CD4-positive, CD25-positive, alpha-beta regulatory T cell (primary cell): ENCODE data around the gene MTF1. TPM values are rescaled to one million over a fixed set of nuclear protein-coding genes. Genes with fewer than 3 reads are reported as not detected.
"Not testable (repeated sequence)": the region's sequence is repeated elsewhere in the genome, so short reads cannot be mapped to it uniquely, and the experiment has no call there.

Source experiments
- ATAC-seq, 2 donors: fragments of 150-1000 bp; cut with Tn5 transposase; one replicate each; pipeline ENCODE4 v1.10.0; 2021; ENCODE audit warnings: low read depth in 2 of 2, moderate number of reproducible peaks in 2 of 2, moderate library complexity in 1 of 2
- DNase-seq, 3 donors: peaks; one replicate each; pipeline versions ENCODE4 v3.0.0 to v3.0.0-alpha.2; 2012 to 2022; ENCODE audit warnings: mixed read lengths in 1 of 3
- H3K27ac ChIP-seq: one replicate; pipeline ENCODE4 v1.7.0; 2013; ENCODE audit warnings: mild to moderate bottlenecking, low read length; ENCODE audit not compliant: insufficient read depth, poor library complexity, severe bottlenecking
- H3K27me3 ChIP-seq: one replicate; pipeline ENCODE4 v1.7.0; 2013; ENCODE audit warnings: low read length; ENCODE audit not compliant: control insufficient read depth, insufficient read depth
- H3K36me3 ChIP-seq: one replicate; pipeline ENCODE4 v1.7.0; 2013; ENCODE audit warnings: mild to moderate bottlenecking, low read length, moderate library complexity; ENCODE audit not compliant: control insufficient read depth, insufficient read depth
- H3K4me1 ChIP-seq: 2 replicates; pipeline ENCODE4 v1.7.0; 2013; ENCODE audit warnings: mild to moderate bottlenecking, low read length; ENCODE audit not compliant: insufficient read depth, control insufficient read depth, poor library complexity, severe bottlenecking
- H3K4me3 ChIP-seq: one replicate; pipeline ENCODE4 v1.7.0; 2013; ENCODE audit warnings: low read depth, mild to moderate bottlenecking, low read length, moderate library complexity
- H3K9me3 ChIP-seq, 2 experiments: 1 replicate in 1 of 2; 2 replicates in 1 of 2; pipeline ENCODE4 v1.7.0; 2013; ENCODE audit warnings: low read length in 2 of 2, mild to moderate bottlenecking in 1 of 2, moderate library complexity in 1 of 2; ENCODE audit not compliant: control insufficient read depth in 2 of 2
- H3K27ac Mint-ChIP-seq, 3 donors: one replicate each; pipeline ENCODE4 v1.8.0; 2020 to 2022; ENCODE audit warnings: mild to moderate bottlenecking in 3 of 3, mixed read lengths in 3 of 3, moderate library complexity in 2 of 3
- H3K27me3 Mint-ChIP-seq: one replicate; pipeline ENCODE4 v1.8.0; 2022; ENCODE audit warnings: mild to moderate bottlenecking, mixed read lengths
- H3K36me3 Mint-ChIP-seq: one replicate; pipeline ENCODE4 v1.8.0; 2020; ENCODE audit warnings: mixed read lengths
- H3K4me1 Mint-ChIP-seq, 4 donors: one replicate each; pipeline ENCODE4 v1.8.0; 2020 to 2022; ENCODE audit warnings: mixed read lengths in 4 of 4, mild to moderate bottlenecking in 1 of 4
- H3K4me3 Mint-ChIP-seq, 4 donors: one replicate each; pipeline ENCODE4 v1.8.0; 2020 to 2022; ENCODE audit warnings: mild to moderate bottlenecking in 4 of 4, mixed read lengths in 4 of 4, moderate library complexity in 3 of 4
- H3K9me3 Mint-ChIP-seq, 7 donors: one replicate each; pipeline ENCODE4 v1.8.0; 2020 to 2022; ENCODE audit warnings: mixed read lengths in 7 of 7, mild to moderate bottlenecking in 3 of 7, moderate library complexity in 2 of 7
- polyA plus RNA-seq, 4 donors: library from polyadenylated mRNA; unstranded; fragments of 300-500 nt; fragmentation: Illumina TruSeq; gene quantifications; one replicate each; pipeline ENCODE4 v1.2.3, GENCODE V29; 2021
- total RNA-seq: library from RNA; stranded (reverse); gene quantifications from one replicate; pipeline ENCODE4 v1.2.3, GENCODE V29; 2022

Gene MTF1
- total and polyA plus RNA-seq, 5 donors from 2014 or later = 16.3 to 34.1 (median 18.8) TPM

DNA sequence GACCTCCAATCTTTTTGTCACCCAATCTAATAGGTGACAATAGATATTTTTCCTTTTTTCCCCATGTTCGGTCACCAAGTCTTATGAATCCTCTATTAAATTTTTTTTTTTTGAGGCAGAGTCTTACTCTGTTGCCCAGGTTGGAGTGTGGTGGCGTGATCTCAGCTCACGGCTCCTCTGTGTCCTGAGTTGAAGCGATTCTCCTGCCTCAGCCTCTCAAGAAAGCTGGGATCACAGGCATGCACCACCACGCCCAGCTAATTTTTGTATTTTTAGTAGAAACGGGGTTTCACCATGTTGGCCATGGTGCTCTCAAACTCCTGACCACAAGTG lies 42.5 kb upstream of the MTF1 start:
- no peak for ATAC-seq
- H3K4me1 Mint-ChIP-seq = peaks cover 6 to 15% (median 9%) of the 10 kb centered on the region in 4 donors
- H3K27me3 Mint-ChIP-seq = no peaks in the 10 kb centered on the region
- no peaks in the 10 kb centered on the region for H3K4me1 ChIP-seq
- peaks cover 7 to 16% of the 10 kb centered on the region in 2 experiments for H3K9me3 ChIP-seq
- peaks cover 8% of the 10 kb centered on the region for H3K36me3 Mint-ChIP-seq
- no peak overlapping the region for H3K27ac ChIP-seq
- H3K4me3 ChIP-seq = no peak overlapping the region
- peaks cover 6% of the 10 kb centered on the region for H3K36me3 ChIP-seq
- peak overlapping the region; percentile 71 to 92 (median 74) for H3K27ac Mint-ChIP-seq
- H3K4me3 Mint-ChIP-seq = peak overlapping the region in 1 of 4 donors; percentile 12
- DNase-seq = no peak
- H3K9me3 Mint-ChIP-seq = peaks cover 0 to 2% (median 0%) of the 10 kb centered on the region in 7 donors
- H3K27me3 ChIP-seq = no peaks in the 10 kb centered on the region

DNA sequence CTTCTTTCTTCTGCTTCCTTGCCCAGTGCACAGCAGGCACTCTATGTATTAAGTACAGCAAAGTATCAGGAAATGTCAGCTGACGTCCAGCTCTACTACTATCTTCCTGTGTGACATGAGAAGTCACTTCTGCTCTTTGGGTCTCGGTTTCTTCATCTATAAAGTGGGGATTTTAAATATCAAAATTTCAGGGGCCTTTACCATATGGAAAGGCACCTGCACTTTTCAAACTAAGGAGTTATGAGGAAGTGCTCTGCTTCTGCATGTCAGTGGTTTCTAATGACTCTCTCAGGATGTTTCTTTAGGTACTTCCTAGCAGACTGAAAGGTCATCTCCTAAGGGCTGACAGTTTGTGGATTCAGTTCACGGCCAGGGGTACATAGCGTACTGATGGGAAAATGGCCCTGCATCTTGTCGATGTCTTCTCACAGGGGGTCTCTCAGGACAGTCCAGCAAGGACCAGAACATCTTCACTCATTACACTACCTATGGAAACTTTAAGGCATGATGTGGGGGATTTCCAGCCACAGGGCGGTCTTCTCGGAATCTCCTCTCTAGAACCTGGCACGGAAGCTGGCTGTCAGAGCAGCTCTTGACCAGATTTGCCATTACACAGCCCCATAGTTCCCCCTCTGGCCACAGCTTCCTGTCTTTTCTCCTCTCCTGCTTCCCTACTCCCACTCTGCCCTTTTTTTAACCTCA lies 42.0 kb upstream of the MTF1 start:
- Histone ChIP-seq H3K27me3 (no peaks in the 10 kb centered on the region), H3K27ac (no peak overlapping the region), H3K4me3 (no peak overlapping the region), H3K9me3 (peaks cover 7 to 11% of the 10 kb centered on the region in 2 experiments), H3K36me3 (peaks cover 6% of the 10 kb centered on the region), H3K4me1 (no peaks in the 10 kb centered on the region)
- Mint-ChIP-seq H3K4me3 (peak overlapping the region in 1 of 4 donors; percentile 28), H3K27ac (peak overlapping the region; percentile 71 to 85 (median 74)), H3K27me3 (no peaks in the 10 kb centered on the region), H3K4me1 (peaks cover 6 to 15% (median 9%) of the 10 kb centered on the region in 4 donors), H3K9me3 (peaks cover 0 to 2% (median 0%) of the 10 kb centered on the region in 7 donors), H3K36me3 (peaks cover 8% of the 10 kb centered on the region)
- DNase-seq (peak in 1 of 3 donors; percentile 6), ATAC-seq (no peak)

DNA sequence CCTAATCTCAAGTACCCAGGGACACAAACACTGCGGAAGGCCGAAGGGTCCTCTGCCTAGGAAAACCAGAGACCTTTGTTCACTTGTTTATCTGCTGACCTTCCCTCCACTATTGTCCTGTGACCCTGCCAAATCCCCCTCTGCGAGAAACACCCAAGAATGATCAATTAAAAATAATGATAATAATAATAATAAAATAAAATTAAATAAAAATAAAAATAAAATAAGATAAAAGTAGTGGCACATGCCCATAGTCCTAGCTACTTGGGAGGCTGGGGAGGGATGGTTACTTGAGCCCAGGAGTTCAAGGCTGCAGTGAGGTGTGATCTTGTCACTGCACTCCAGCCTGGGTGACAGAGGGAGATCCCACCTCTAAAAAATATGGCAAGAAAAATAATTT lies 38.2 kb upstream of the MTF1 start:
- not testable (repeated sequence) for ATAC-seq, H3K4me1 ChIP-seq, H3K9me3 Mint-ChIP-seq, H3K27ac ChIP-seq, H3K36me3 Mint-ChIP-seq, H3K4me3 ChIP-seq, DNase-seq, H3K27ac Mint-ChIP-seq, H3K27me3 Mint-ChIP-seq, H3K9me3 ChIP-seq, H3K4me3 Mint-ChIP-seq, H3K27me3 ChIP-seq, H3K36me3 ChIP-seq
- H3K4me1 Mint-ChIP-seq = peaks cover 7 to 22% (median 14%) of the 10 kb centered on the region in 4 donors

DNA sequence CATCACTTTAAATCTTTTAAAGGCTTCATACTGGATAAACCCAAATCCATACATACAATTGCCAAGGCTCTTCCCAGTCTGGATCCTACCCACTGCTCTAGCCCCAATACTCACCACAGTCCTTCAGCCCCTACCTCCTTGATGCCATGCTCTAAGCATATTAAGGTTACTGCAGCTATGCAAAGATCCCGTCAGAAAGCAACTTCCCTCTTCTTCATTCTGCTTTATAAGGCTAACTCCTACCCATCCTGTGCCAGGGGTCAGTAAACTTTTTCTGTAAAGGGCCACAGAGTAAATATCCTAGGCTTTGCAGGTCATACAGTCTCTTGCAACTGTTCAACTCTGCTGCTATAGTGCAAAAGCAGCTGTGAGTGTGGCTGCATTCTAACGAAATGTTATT lies 34.3 kb upstream of the MTF1 start:
- peaks cover 6 to 13% (median 9%) of the 10 kb centered on the region in 4 donors for H3K4me1 Mint-ChIP-seq
- no peaks in the 10 kb centered on the region for H3K27me3 Mint-ChIP-seq
- peaks cover 9% of the 10 kb centered on the region for H3K36me3 Mint-ChIP-seq
- H3K4me3 Mint-ChIP-seq = no peak overlapping the region
- H3K27ac Mint-ChIP-seq = peak overlapping the region in 2 of 3 donors; percentile 23 to 82
- no peaks in the 10 kb centered on the region for H3K9me3 ChIP-seq
- H3K4me3 ChIP-seq = no peak overlapping the region
- no peaks in the 10 kb centered on the region for H3K4me1 ChIP-seq
- ATAC-seq (no peak), DNase-seq (no peak)
- H3K9me3 Mint-ChIP-seq = no peaks in the 10 kb centered on the region
- no peaks in the 10 kb centered on the region for H3K27me3 ChIP-seq
- H3K36me3 ChIP-seq = peaks cover 18% of the 10 kb centered on the region
- no peak overlapping the region for H3K27ac ChIP-seq

DNA sequence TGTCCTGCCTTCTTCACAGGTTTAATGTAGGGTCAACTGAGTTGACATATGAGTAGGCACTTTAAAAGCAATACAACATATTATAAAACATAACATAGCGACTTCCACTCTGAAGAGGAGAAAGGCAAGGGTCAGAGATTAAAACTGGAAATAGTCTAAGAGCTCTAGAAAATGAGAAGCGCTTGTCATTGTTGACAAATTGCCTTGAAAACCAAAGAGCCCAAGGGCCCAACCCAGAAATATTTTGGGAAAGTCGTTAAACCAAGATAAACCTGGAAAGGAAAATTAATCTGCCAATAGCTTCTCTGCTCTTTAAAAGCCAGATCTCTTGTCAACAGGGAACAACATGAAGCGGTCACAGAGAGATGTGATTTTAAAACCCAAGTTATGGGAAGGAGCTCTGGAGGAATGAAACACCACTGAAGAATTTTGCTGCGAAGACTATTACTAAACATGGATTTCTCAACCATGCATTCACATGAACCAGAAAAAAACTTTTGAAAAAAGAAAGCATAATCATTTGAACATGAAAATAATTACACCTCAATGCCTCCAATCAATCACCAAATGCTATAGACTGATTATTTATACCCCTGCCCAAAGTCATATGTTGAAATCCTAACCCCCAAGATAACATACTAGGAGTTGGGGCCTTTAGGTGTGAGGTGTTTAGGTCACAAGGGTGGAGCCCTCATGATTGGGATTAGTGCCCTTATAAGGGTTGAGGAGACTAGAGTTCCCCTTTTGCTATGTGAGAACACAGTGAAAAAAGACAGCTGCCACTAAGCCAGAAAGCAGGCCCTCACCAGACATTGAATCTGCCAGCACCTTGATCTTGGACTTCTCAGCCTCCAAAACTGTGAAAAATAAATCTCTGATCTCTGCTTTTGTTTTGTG lies 33.0 kb upstream of the MTF1 start:
- no peak for ATAC-seq
- H3K4me1 Mint-ChIP-seq = peaks cover 6 to 13% (median 9%) of the 10 kb centered on the region in 4 donors
- H3K9me3 Mint-ChIP-seq = no peaks in the 10 kb centered on the region
- H3K36me3 Mint-ChIP-seq = peaks cover 20% of the 10 kb centered on the region
- no peaks in the 10 kb centered on the region for H3K9me3 ChIP-seq
- H3K27me3 Mint-ChIP-seq = no peaks in the 10 kb centered on the region
- peaks cover 31% of the 10 kb centered on the region for H3K36me3 ChIP-seq
- DNase-seq = no peak
- no peaks in the 10 kb centered on the region for H3K27me3 ChIP-seq
- no peak overlapping the region for H3K4me3 ChIP-seq
- H3K27ac Mint-ChIP-seq = peak overlapping the region in 2 of 3 donors; percentile 32 to 36
- no peak overlapping the region for H3K27ac ChIP-seq
- H3K4me1 ChIP-seq = no peaks in the 10 kb centered on the region
- no peak overlapping the region for H3K4me3 Mint-ChIP-seq

DNA sequence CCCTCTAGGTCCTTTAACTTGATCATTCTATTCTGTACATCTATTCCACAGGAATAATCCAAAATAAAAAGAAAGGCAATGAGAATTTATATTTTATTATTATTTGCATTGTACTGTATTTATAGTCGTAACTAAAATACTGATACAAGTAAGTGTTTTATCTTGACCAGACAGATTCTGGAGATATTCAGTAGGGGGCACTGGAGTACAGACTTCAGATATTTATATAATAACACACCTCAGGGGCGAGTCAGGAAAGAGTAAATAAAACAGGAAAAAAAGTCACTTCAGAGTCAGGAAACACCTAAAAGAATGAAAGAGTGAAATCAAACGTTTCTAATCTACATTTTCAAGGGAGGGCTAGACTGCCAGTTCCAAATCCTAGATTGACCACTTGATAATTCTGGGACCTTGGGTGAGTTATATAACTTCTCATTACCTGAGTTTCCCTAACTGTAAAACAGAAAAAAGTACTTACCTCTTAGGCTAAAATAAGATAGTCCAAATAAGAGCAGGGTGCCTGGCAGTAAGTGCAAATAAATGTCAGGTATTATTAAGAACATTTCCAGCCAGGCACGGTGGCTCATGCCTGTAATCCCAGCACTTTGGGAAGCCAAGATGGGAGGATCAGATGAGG lies 31.1 kb upstream of the MTF1 start:
- Mint-ChIP-seq H3K36me3 (peaks cover 35% of the 10 kb centered on the region), H3K4me1 (peaks cover 6 to 13% (median 9%) of the 10 kb centered on the region in 4 donors), H3K4me3 (no peak overlapping the region), H3K9me3 (no peaks in the 10 kb centered on the region), H3K27me3 (no peaks in the 10 kb centered on the region), H3K27ac (peak overlapping the region in 2 of 3 donors; percentile 60 to 78)
- no peak overlapping the region for H3K4me3 ChIP-seq
- peaks cover 47% of the 10 kb centered on the region for H3K36me3 ChIP-seq
- H3K4me1 ChIP-seq = no peaks in the 10 kb centered on the region
- DNase-seq = peak in 2 of 3 donors; percentile 46 to 63
- H3K9me3 ChIP-seq = no peaks in the 10 kb centered on the region
- no peak overlapping the region for H3K27ac ChIP-seq
- no peak for ATAC-seq
- no peaks in the 10 kb centered on the region for H3K27me3 ChIP-seq

DNA sequence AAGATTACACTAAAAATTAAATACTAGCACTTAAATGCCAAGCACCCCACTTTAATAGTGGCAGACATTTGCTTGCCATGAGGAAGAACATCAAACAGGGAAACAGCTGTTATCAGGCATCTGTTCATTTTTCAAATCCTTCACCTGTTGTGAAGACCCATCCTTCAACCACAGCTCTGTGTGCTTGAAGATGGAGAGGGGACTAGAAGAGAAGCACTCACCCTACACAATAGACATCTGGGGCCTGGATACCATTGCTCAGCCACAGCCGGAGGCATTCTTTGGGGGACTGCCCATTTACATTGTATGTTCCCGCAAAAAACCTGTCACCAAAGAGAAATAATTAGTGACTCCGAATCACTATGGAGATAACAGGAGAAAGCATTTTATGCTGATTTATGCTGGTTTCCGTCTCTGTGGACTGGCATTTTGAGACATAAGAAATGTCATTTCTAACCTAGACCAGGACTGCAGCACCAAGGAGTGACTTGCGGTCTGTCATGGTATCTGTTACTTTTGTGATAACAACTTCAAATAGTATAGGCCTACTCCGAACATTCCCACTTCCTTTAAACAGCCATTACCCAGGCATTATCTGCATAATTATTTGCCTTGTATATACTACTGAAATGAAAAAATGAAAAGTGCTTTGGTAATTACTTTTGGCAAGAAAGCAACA lies 28.8 kb upstream of the MTF1 start:
- ATAC-seq (no peak), DNase-seq (no peak)
- Mint-ChIP-seq H3K9me3 (no peaks in the 10 kb centered on the region), H3K4me1 (peaks cover 0 to 25% (median 10%) of the 10 kb centered on the region in 4 donors), H3K36me3 (peaks cover 51% of the 10 kb centered on the region), H3K27ac (no peak overlapping the region), H3K27me3 (no peaks in the 10 kb centered on the region), H3K4me3 (no peak overlapping the region)
- Histone ChIP-seq H3K4me1 (no peaks in the 10 kb centered on the region), H3K27ac (no peak overlapping the region), H3K9me3 (no peaks in the 10 kb centered on the region), H3K27me3 (no peaks in the 10 kb centered on the region), H3K4me3 (no peak overlapping the region), H3K36me3 (peaks cover 54% of the 10 kb centered on the region)
